Adipocyte (in vitro differentiated cells): ENCODE measurements around the gene GOLPH3.
"Not testable (repeated sequence)": the region's sequence is repeated elsewhere in the genome, so short reads cannot be mapped to it uniquely, and the experiment has no call there.

Experiments used
- DNase-seq: peaks from one replicate; pipeline ENCODE4 v3.0.0-alpha.2; 2015; ENCODE audit warnings: low read depth
- H3K27me3 ChIP-seq: replicated peaks from 2 replicates; pipeline ENCODE4 v1.7.0; 2013; ENCODE audit warnings: mild to moderate bottlenecking, low read length, moderate library complexity; ENCODE audit not compliant: control insufficient read depth, insufficient read depth
- H3K36me3 ChIP-seq: 2 replicates; pipeline ENCODE4 v1.7.0; 2013; ENCODE audit warnings: low read length, mild to moderate bottlenecking, moderate library complexity; ENCODE audit not compliant: control insufficient read depth, insufficient read depth, severe bottlenecking
- H3K4me1 ChIP-seq: 2 replicates; pipeline ENCODE4 v1.7.0; 2013; ENCODE audit warnings: mild to moderate bottlenecking, low read length, moderate library complexity; ENCODE audit not compliant: control insufficient read depth, insufficient read depth
- H3K4me3 ChIP-seq: 2 replicates; pipeline ENCODE4 v1.7.0; 2013; ENCODE audit warnings: mild to moderate bottlenecking, low read length, moderate library complexity
- H3K9ac ChIP-seq: 2 replicates; pipeline ENCODE4 v1.7.0; 2013; ENCODE audit warnings: mild to moderate bottlenecking, low read length, moderate library complexity
- H3K9me3 ChIP-seq: 2 replicates; pipeline ENCODE4 v1.7.0; 2013; ENCODE audit warnings: mild to moderate bottlenecking, low read length, moderate library complexity; ENCODE audit not compliant: control insufficient read depth

Gene GOLPH3

DNA sequence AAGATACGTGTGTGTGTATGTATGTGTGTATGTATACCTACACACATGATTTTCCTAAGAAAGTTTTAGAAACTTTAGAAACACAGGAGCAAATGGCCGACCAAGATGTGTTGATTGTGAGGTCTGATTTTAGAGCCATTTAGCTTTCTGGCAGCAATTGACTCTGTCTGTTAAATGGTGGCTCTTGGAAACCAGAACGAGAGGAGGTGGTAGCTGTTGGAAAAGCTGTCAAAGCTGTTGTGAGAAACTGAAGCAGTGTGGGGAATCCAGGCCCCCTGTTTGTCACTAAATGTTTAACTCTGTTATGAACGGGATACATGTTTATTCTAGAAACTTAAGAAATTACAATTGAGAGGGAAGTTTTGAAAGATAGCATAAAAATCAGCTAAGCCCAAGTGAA is 91.4 kb downstream of the GOLPH3 start:
- H3K4me1 ChIP-seq, result no peaks in the 10 kb centered on the region
- no peaks in the 10 kb centered on the region for H3K27me3 ChIP-seq
- no peak for DNase-seq
- H3K9ac ChIP-seq, result no peak overlapping the region
- peaks cover 17% of the 10 kb centered on the region for H3K36me3 ChIP-seq
- H3K4me3 ChIP-seq, result no peak overlapping the region
- H3K9me3 ChIP-seq, result no peaks in the 10 kb centered on the region

DNA sequence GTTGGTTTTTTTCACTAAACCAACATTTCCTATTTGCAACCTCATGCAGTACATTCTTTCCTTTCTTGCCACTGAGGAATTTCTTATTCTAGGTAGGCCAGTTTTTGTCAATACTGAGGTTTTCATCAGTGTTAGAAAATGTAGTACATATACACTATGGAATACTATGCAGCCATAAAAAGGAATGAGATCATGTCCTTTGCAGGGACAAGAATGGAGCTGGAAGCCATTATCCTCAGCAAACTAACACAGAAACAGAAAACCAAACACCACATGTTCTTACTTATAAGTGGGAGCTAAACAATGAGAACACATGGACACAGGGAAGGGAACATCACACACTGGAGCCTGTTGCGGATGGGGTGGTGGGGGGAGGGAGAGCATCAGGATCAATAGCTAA is 93.6 kb downstream of the GOLPH3 start:
- not testable (repeated sequence) for H3K27me3 ChIP-seq, H3K4me3 ChIP-seq, H3K4me1 ChIP-seq, H3K36me3 ChIP-seq, H3K9me3 ChIP-seq, DNase-seq, H3K9ac ChIP-seq

DNA sequence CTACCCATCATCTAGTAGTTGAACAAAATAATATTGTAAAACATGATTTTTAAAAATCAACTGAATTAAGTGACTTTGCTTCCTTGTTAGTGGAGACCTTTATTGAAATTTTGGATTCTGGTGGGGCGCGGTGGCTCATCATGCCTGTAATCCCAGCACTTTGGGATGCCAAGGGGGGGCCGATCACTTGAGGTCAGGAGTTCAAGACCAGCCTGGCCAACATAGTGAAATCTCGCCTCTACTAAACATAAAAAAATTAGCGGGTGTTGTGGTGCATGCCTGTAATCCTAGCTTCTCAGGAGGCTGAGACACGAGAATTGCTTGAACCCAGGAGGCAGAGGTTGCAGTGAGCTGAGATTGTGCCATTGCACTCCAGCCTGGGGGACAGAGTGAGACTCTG is 95.3 kb downstream of the GOLPH3 start:
- DNase-seq, H3K27me3 ChIP-seq, H3K9me3 ChIP-seq, H3K9ac ChIP-seq, H3K4me1 ChIP-seq, H3K4me3 ChIP-seq: not testable (repeated sequence)
- H3K36me3 ChIP-seq, result peaks cover 14% of the 10 kb centered on the region

- Histone ChIP-seq H3K4me1 (peaks cover 6% of the 10 kb centered on the region), H3K9ac (no peak overlapping the region), H3K27me3 (no peaks in the 10 kb centered on the region), H3K36me3 (peaks cover 19% of the 10 kb centered on the region), H3K9me3 (no peaks in the 10 kb centered on the region), H3K4me3 (no peak overlapping the region)
- DNase-seq, result peak; percentile 82
Observed at GRCh38 chr5:32076699-32077695, 97.1 kb downstream of the GOLPH3 start.
